HCT116 (cell line): ENCODE data around the gene DUOXA2. TPM values are rescaled to one million over a fixed set of nuclear protein-coding genes. Genes with fewer than 3 reads are reported as not detected.

ENCODE experiments used
- ATAC-seq: fragments of 200-7000 bp; cut with Tn5 transposase; 2 replicates; pipeline ENCODE4 v1.9.1; 2020; ENCODE audit warnings: mild to moderate bottlenecking, moderate library complexity
- BruUV-seq: library from RNA; stranded (reverse); fragments of 400-500 nt; replicated peaks from 2 replicates; lab custom pipeline; 2021; lab: Mats Ljungman, UMichigan
- CTCF ChIA-PET: fragments of 300-600 bp; sonication (Branson Sonifier 250); formaldehyde crosslinking; loops from one replicate; lab custom pipeline; 2021; ENCODE audit warnings: antibody characterized with exemption; lab: Charles Lee
- POLR2A ChIA-PET: fragments of 300-600, 350-600 bp; sonication (Branson Sonifier 250); formaldehyde crosslinking; loops from one replicate; lab custom pipeline; 2021; ENCODE audit warnings: antibody characterized with exemption; lab: Charles Lee
- RAD21 ChIA-PET, 2 experiments: fragments of 300-600 bp; sonication (Branson Sonifier 250); formaldehyde crosslinking; loops; one replicate each; lab custom pipeline; 2023; ENCODE audit warnings: low total read pairs in 2 of 2; ENCODE audit not compliant: uncharacterized antibody in 2 of 2, unreplicated experiment in 2 of 2, low non-redundant PET in 1 of 2; lab: Charles Lee
- DNase-seq: peaks from one replicate; pipeline ENCODE4 v3.0.0-alpha.2; 2010; ENCODE audit warnings: low read depth, low spot score
- H2AFZ ChIP-seq: fragments of 200-600 bp; shearing (Covaris generic), sonication (generic); 2 replicates; pipeline ENCODE4 v1.6.1; 2017; ENCODE audit warnings: low read depth, mixed run types, mixed read lengths, antibody characterized with exemption, low read length; ENCODE audit not compliant: poor library complexity, severe bottlenecking
- H3K27ac ChIP-seq: 2 replicates; pipeline ENCODE4 v1.5.1; 2012; ENCODE audit warnings: low read depth, low read length
- H3K27me3 ChIP-seq: fragments of 200-600 bp; sonication (generic); 2 replicates; pipeline ENCODE4 v1.6.1; 2016; ENCODE audit warnings: mixed run types, low read length, mixed read lengths; ENCODE audit not compliant: insufficient read depth
- H3K36me3 ChIP-seq, 2 experiments: fragments of 200-500 bp in 1 of 2; fragments of 200-600 bp in 1 of 2; sonication (Bioruptor generic) in 1 of 2; sonication (generic) in 1 of 2; 2 replicates each; pipeline versions ENCODE4 v1.5.1 to v1.6.1; 2014 to 2016; ENCODE audit warnings: low read length in 2 of 2, inconsistent platforms in 1 of 2, mixed read lengths in 1 of 2, mixed run types in 1 of 2; ENCODE audit not compliant: insufficient read depth in 2 of 2, control insufficient read depth in 1 of 2
- H3K4me1 ChIP-seq, 2 experiments: fragments of 200-600 bp in 1 of 2; sonication (generic) in 1 of 2; 2 replicates each; pipeline versions ENCODE4 v1.5.1 to v1.6.1; 2012 to 2017; ENCODE audit warnings: low read length in 2 of 2, inconsistent platforms in 1 of 2, mild to moderate bottlenecking in 1 of 2, mixed read lengths in 1 of 2, mixed run types in 1 of 2, moderate library complexity in 1 of 2; ENCODE audit not compliant: insufficient read depth in 2 of 2, control insufficient read depth in 1 of 2
- H3K4me2 ChIP-seq: fragments of 200-600 bp; sonication (generic); 2 replicates; pipeline ENCODE4 v1.6.1; 2017; ENCODE audit warnings: mixed run types, low read length, mixed read lengths
- H3K4me3 ChIP-seq, 2 experiments: fragments of 200-600 bp in 1 of 2; sonication (generic) in 1 of 2; replicated peaks in 1 of 2; 2 replicates each; pipeline ENCODE4 v1.5.1; 2011 to 2016; ENCODE audit warnings: low read length in 2 of 2, control low read depth in 1 of 2, low read depth in 1 of 2, mild to moderate bottlenecking in 1 of 2, mixed read lengths in 1 of 2, mixed run types in 1 of 2
- H3K79me2 ChIP-seq: fragments of 200-600 bp; sonication (generic); 2 replicates; pipeline ENCODE4 v1.6.1; 2017; ENCODE audit warnings: mild to moderate bottlenecking, mixed run types, low read length, moderate library complexity, mixed read lengths; ENCODE audit not compliant: insufficient read depth
- H3K9ac ChIP-seq: fragments of 200-600 bp; sonication (generic); 2 replicates; pipeline ENCODE4 v1.6.1; 2016; ENCODE audit warnings: low read length, mixed read lengths
- H3K9me2 ChIP-seq: fragments of 200-600 bp; sonication (generic), shearing (Covaris generic); 2 replicates; pipeline ENCODE4 v1.6.1; 2017; ENCODE audit warnings: mixed run types, mild to moderate bottlenecking, moderate library complexity; ENCODE audit not compliant: insufficient read depth
- H3K9me3 ChIP-seq, 2 experiments: fragments of 200-500 bp in 1 of 2; fragments of 200-600 bp in 1 of 2; sonication (Bioruptor generic) in 1 of 2; sonication (generic) in 1 of 2; 2 replicates each; pipeline ENCODE4 v1.6.1; 2014 to 2017; ENCODE audit warnings: low read length in 2 of 2, mixed read lengths in 2 of 2, inconsistent platforms in 1 of 2, low read depth in 1 of 2, mild to moderate bottlenecking in 1 of 2, mixed run types in 1 of 2, moderate library complexity in 1 of 2; ENCODE audit not compliant: control insufficient read depth in 1 of 2, insufficient read depth in 1 of 2
- H4K20me1 ChIP-seq: fragments of 200-600 bp; sonication (generic), shearing (Covaris generic); 2 replicates; pipeline ENCODE4 v1.6.1; 2017; ENCODE audit warnings: mixed run types, mild to moderate bottlenecking, moderate library complexity; ENCODE audit not compliant: insufficient read depth
- CBX3 ChIP-seq: IDR thresholded peaks from 2 replicates; pipeline ENCODE4 v1.6.1; 2012; ENCODE audit warnings: low read depth
- CEBPB ChIP-seq: IDR thresholded peaks from 2 replicates; pipeline ENCODE4 v1.6.1; 2012; ENCODE audit warnings: low read depth
- EGR1 ChIP-seq: IDR thresholded peaks from 2 replicates; pipeline ENCODE4 v1.6.1; 2012; ENCODE audit warnings: low read depth
- ELF1 ChIP-seq: IDR thresholded peaks from 2 replicates; pipeline ENCODE4 v1.6.1; 2012; ENCODE audit warnings: low read depth, borderline replicate concordance
- EZH2 ChIP-seq: fragments of 200-600 bp; sonication (generic); IDR thresholded peaks from 2 replicates; pipeline ENCODE4 v1.6.1; 2017; ENCODE audit warnings: antibody characterized with exemption, mixed run types
- EZH2phosphoT487 ChIP-seq: fragments of 200-600 bp; IDR thresholded peaks from 2 replicates; pipeline ENCODE4 v1.6.1; 2018; ENCODE audit warnings: antibody characterized with exemption, borderline replicate concordance
- FOSL1 ChIP-seq: IDR thresholded peaks from 2 replicates; pipeline ENCODE4 v1.6.1; 2012; ENCODE audit warnings: low read depth
- JUND ChIP-seq: IDR thresholded peaks from 2 replicates; pipeline ENCODE4 v1.6.1; 2012
- POLR2A ChIP-seq: IDR thresholded peaks from 2 replicates; pipeline ENCODE4 v1.7.0; 2011; ENCODE audit warnings: borderline replicate concordance; ENCODE audit not compliant: insufficient read depth, insufficient read length; ENCODE audit errors: extremely low read depth
- POLR2AphosphoS5 ChIP-seq: IDR thresholded peaks from 2 replicates; pipeline ENCODE4 v1.6.1; 2011; ENCODE audit warnings: mild to moderate bottlenecking, low read depth, low read length, moderate library complexity
- RAD21 ChIP-seq: IDR thresholded peaks from 2 replicates; pipeline ENCODE4 v1.6.1; 2012; ENCODE audit warnings: low read depth, mild to moderate bottlenecking
- SIN3A ChIP-seq: IDR thresholded peaks from 2 replicates; pipeline ENCODE4 v1.6.1; 2012; ENCODE audit warnings: low read depth
- SP1 ChIP-seq: IDR thresholded peaks from 2 replicates; pipeline ENCODE4 v1.6.1; 2012; ENCODE audit warnings: low read depth
- YY1 ChIP-seq: IDR thresholded peaks from 2 replicates; pipeline ENCODE4 v1.6.1; 2011; ENCODE audit warnings: low read length, low read depth, moderate library complexity, mild to moderate bottlenecking; ENCODE audit not compliant: insufficient replicate concordance; ENCODE audit errors: extremely low read depth
- ZFX ChIP-seq: fragments of 450-650 bp; IDR thresholded peaks from 2 replicates; pipeline ENCODE4 v1.6.1; 2017
- ZNF274 ChIP-seq: fragments of 200-500 bp; sonication (Bioruptor generic); IDR thresholded peaks from 2 replicates; pipeline ENCODE4 v1.6.1; 2014; ENCODE audit warnings: mild to moderate bottlenecking, low read depth, low read length, inconsistent platforms
- intact Hi-C: fragments of 100-400 bp; cut with micrococcal nuclease; formaldehyde crosslinking; loops from 2 replicates; pipeline ENCODE4 v1.10.0; 2022
- total RNA-seq: library from RNA; stranded (reverse); gene quantifications from one replicate; pipeline ENCODE4 v1.2.1, GENCODE V29; 2021; ENCODE audit not compliant: unreplicated experiment
- TF ChIP-seq, protein P1 (sequence below): IDR thresholded peaks from 2 replicates; pipeline ENCODE4 v1.6.1; 2012
- TF ChIP-seq, protein P2 (sequence below): IDR thresholded peaks from 2 replicates; pipeline ENCODE4 v1.6.1; 2012; ENCODE audit warnings: low read depth
- TF ChIP-seq, protein P3 (sequence below), 3 experiments: fragments of 200-600 bp in 1 of 3; sonication (generic) in 1 of 3; IDR thresholded peaks in 2 of 3; conservative IDR thresholded peaks in 1 of 3; 2 replicates each; pipeline ENCODE4 v1.5.1; 2012 to 2017; ENCODE audit warnings: low read depth in 2 of 3, low read length in 2 of 3, antibody characterized with exemption in 1 of 3, borderline replicate concordance in 1 of 3, control low read depth in 1 of 3, mild to moderate bottlenecking in 1 of 3, mixed read lengths in 1 of 3, mixed run types in 1 of 3, moderate library complexity in 1 of 3; ENCODE audit not compliant: insufficient read depth in 1 of 3

The DUOXA2 gene
- total RNA-seq, 1 experiment from 2014 or later, result not detected

DNA sequence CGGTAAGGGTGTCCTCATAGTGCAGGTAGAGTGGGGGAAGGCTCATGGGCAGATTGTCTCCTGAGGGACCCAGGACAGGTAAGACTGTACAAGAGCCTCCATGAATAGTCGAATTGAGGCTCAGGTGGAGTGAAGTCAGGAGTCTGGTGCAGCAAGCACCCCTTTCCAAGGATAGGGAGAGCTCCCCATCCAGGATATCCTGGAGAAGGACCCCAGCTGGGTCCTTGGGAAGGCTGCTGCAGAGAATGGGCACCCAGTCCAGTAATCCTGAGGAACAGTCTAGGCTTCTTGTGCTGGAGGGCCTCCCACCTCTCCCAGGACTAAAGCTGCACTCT lies 592 bp downstream of the DUOXA2 start:
- H3K9me2 ChIP-seq, result no peaks in the 10 kb centered on the region
- no peaks in the 10 kb centered on the region for H3K79me2 ChIP-seq
- POLR2A ChIA-PET, result no interaction called here
- no peak overlapping the region for H3K9ac ChIP-seq
- intact Hi-C loops, result no loop called here
- H3K4me2 ChIP-seq, result no peak overlapping the region
- TF ChIP-seq FOSL1 (no peak), YY1 (no peak), EGR1 (no peak), EZH2phosphoT487 (no peak), ZNF274 (no peak), SP1 (no peak), ZFX (no peak), RAD21 (no peak), ELF1 (no peak), EZH2 (no peak), CBX3 (no peak), SIN3A (no peak), JUND (no peak), POLR2A (no peak), POLR2AphosphoS5 (no peak), CEBPB (no peak)
- TF ChIP-seq, protein P1, sequence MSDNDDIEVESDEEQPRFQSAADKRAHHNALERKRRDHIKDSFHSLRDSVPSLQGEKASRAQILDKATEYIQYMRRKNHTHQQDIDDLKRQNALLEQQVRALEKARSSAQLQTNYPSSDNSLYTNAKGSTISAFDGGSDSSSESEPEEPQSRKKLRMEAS, result no peak
- TF ChIP-seq, protein P2, sequence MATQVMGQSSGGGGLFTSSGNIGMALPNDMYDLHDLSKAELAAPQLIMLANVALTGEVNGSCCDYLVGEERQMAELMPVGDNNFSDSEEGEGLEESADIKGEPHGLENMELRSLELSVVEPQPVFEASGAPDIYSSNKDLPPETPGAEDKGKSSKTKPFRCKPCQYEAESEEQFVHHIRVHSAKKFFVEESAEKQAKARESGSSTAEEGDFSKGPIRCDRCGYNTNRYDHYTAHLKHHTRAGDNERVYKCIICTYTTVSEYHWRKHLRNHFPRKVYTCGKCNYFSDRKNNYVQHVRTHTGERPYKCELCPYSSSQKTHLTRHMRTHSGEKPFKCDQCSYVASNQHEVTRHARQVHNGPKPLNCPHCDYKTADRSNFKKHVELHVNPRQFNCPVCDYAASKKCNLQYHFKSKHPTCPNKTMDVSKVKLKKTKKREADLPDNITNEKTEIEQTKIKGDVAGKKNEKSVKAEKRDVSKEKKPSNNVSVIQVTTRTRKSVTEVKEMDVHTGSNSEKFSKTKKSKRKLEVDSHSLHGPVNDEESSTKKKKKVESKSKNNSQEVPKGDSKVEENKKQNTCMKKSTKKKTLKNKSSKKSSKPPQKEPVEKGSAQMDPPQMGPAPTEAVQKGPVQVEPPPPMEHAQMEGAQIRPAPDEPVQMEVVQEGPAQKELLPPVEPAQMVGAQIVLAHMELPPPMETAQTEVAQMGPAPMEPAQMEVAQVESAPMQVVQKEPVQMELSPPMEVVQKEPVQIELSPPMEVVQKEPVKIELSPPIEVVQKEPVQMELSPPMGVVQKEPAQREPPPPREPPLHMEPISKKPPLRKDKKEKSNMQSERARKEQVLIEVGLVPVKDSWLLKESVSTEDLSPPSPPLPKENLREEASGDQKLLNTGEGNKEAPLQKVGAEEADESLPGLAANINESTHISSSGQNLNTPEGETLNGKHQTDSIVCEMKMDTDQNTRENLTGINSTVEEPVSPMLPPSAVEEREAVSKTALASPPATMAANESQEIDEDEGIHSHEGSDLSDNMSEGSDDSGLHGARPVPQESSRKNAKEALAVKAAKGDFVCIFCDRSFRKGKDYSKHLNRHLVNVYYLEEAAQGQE, result no peak
- TF ChIP-seq, protein P3, sequence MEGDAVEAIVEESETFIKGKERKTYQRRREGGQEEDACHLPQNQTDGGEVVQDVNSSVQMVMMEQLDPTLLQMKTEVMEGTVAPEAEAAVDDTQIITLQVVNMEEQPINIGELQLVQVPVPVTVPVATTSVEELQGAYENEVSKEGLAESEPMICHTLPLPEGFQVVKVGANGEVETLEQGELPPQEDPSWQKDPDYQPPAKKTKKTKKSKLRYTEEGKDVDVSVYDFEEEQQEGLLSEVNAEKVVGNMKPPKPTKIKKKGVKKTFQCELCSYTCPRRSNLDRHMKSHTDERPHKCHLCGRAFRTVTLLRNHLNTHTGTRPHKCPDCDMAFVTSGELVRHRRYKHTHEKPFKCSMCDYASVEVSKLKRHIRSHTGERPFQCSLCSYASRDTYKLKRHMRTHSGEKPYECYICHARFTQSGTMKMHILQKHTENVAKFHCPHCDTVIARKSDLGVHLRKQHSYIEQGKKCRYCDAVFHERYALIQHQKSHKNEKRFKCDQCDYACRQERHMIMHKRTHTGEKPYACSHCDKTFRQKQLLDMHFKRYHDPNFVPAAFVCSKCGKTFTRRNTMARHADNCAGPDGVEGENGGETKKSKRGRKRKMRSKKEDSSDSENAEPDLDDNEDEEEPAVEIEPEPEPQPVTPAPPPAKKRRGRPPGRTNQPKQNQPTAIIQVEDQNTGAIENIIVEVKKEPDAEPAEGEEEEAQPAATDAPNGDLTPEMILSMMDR (IDR thresholded peaks at IDR 0.05 in 2 of 3, conservative IDR thresholded peaks at IDR 0.05 in 1 of 3; ENCODE audit: borderline replicate concordance in 1 of 3, insufficient read depth in 1 of 3, low read depth in 2 of 3, low read length in 2 of 3), result no peak
- H2AFZ ChIP-seq, result no peak overlapping the region
- peaks cover 0 to 4% of the 10 kb centered on the region in 2 experiments; a peak in 2 of 4 replicates for H3K4me1 ChIP-seq
- no peaks in the 10 kb centered on the region for H4K20me1 ChIP-seq
- H3K4me3 ChIP-seq, result no peak overlapping the region
- no peaks in the 10 kb centered on the region for H3K36me3 ChIP-seq
- no peak overlapping the region for H3K27ac ChIP-seq
- H3K27me3 ChIP-seq, result no peaks in the 10 kb centered on the region
- RAD21 ChIA-PET, result no interaction called here
- ATAC-seq (no peak), DNase-seq (no peak)
- BruUV-seq, result no TSS peak
- no peaks in the 10 kb centered on the region for H3K9me3 ChIP-seq
- CTCF ChIA-PET, result interaction anchor here (0.8 kb wide), 1 partner anchor 11 kb away, joined by 4 read pairs; no protein-coding TSS in a partner anchor
